GM13977 (cell line): ENCODE results near the gene SLC2A14.

ENCODE experiments used
- DNase-seq: peaks from one replicate; pipeline ENCODE4 v3.0.0; 2012; ENCODE audit warnings: low spot score
- in situ Hi-C: fragments of 300-500 bp; cut with MboI; formaldehyde crosslinking; loops from one replicate; pipeline ENCODE4 v1.12.0; 2022; ENCODE audit warnings: low sequenced_read_pairs, low pct_unique_long_range_greater_than_20kb, mixed read lengths, inconsistent platforms; ENCODE audit not compliant: unreplicated experiment
- TF ChIP-seq, protein P1 (sequence below): IDR thresholded peaks from 2 replicates; pipeline ENCODE4 v1.5.1; 2012; ENCODE audit warnings: mild to moderate bottlenecking, control low read depth; ENCODE audit not compliant: insufficient read depth; ENCODE audit errors: extremely low read depth, missing control alignments

The SLC2A14 gene

DNA sequence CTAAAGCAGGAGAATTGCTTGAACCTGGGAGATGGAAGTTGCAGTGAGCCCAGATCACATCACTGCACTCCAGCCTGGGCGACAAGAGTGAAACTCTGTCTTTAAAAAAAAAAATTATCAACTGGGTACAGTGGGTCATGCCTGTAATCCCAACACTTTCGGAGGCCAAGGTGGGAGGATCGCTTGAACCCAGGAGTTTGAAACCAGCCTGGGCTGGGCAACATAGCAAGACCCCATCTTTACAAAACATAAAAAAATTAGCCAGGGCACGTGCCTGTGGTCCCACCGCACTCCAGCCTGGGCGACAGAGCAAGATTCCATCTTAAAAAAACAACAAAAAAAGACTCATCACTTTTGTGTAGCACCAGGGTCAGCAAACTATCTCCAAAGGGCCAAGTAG lies 90.7 kb downstream of the SLC2A14 start:
- in situ Hi-C loops: no loop called here
- no peak for DNase-seq
- TF ChIP-seq, protein P1, sequence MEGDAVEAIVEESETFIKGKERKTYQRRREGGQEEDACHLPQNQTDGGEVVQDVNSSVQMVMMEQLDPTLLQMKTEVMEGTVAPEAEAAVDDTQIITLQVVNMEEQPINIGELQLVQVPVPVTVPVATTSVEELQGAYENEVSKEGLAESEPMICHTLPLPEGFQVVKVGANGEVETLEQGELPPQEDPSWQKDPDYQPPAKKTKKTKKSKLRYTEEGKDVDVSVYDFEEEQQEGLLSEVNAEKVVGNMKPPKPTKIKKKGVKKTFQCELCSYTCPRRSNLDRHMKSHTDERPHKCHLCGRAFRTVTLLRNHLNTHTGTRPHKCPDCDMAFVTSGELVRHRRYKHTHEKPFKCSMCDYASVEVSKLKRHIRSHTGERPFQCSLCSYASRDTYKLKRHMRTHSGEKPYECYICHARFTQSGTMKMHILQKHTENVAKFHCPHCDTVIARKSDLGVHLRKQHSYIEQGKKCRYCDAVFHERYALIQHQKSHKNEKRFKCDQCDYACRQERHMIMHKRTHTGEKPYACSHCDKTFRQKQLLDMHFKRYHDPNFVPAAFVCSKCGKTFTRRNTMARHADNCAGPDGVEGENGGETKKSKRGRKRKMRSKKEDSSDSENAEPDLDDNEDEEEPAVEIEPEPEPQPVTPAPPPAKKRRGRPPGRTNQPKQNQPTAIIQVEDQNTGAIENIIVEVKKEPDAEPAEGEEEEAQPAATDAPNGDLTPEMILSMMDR: no peak

DNA sequence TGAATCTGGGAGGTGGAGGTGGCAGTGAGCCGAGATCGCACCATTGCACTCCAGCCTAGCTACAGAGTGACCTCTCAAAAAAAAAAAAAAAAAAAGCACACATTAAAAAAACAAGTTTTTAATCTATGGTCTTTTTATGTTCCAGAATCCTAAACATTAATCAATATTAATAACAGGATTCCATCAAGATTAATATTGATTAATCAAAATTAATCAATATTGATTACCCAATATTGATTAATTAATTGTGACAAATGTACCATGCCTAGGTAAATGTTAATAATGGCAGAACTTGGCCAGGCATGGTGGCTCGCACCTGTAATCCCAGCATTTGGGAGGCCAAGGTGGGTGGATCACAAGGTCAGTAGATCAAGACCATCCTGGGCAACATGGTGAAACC lies 91.4 kb downstream of the SLC2A14 start:
- no peak for DNase-seq
- TF ChIP-seq, protein P1: no peak
- in situ Hi-C loops: no loop called here

DNA sequence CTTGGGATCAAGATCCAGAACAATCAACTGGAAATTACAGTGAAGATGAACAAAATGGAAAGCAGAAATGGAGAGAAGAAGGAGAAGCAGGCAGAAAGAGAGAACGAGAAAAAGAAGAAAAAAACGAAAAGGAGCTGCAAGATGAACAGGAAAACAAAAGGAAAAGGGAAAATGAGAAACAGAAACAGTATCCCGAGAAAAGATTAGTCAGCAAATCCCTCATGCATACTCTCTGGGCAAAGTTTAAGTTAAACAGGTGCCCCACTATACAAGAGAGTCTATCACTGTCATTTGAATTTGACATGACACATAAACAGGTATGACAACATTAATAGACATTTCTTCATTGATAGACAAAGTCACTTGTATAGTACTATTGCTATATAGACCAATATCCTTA lies 102.7 kb downstream of the SLC2A14 start:
- TF ChIP-seq, protein P1: no peak
- no peak for DNase-seq
- in situ Hi-C loops: no loop called here
